Mesodermal cell (in vitro differentiated cells): ENCODE data around the gene XKR7.
"Not testable (repeated sequence)": the region's sequence is repeated elsewhere in the genome, so short reads cannot be mapped to it uniquely, and the experiment has no call there.

ENCODE experiments used
- H3K27ac ChIP-seq: 2 replicates; pipeline ENCODE4 v1.7.0; 2013; ENCODE audit warnings: mild to moderate bottlenecking, low read depth, low read length, moderate library complexity; ENCODE audit not compliant: severe bottlenecking
- H3K36me3 ChIP-seq: 2 replicates; pipeline ENCODE4 v1.7.1; 2013; ENCODE audit warnings: mild to moderate bottlenecking, low read length, moderate library complexity; ENCODE audit not compliant: control insufficient read depth, insufficient read depth
- H3K4me1 ChIP-seq: one replicate; pipeline ENCODE4 v1.7.1; 2013; ENCODE audit warnings: mild to moderate bottlenecking, low read length; ENCODE audit not compliant: insufficient read depth, control insufficient read depth, poor library complexity, severe bottlenecking
- H3K4me3 ChIP-seq: 2 replicates; pipeline ENCODE4 v1.7.0; 2013; ENCODE audit warnings: low read length, control low read depth, mild to moderate bottlenecking; ENCODE audit not compliant: insufficient read depth, poor library complexity, severe bottlenecking; ENCODE audit errors: extremely low read depth
- H3K9me3 ChIP-seq: 2 replicates; pipeline ENCODE4 v1.7.1; 2013; ENCODE audit warnings: mild to moderate bottlenecking, low read length, moderate library complexity; ENCODE audit not compliant: control insufficient read depth
- WGBS, 2 experiments: methylation state at CpG; one replicate each; pipeline ENCODE4 v1.1.5; 2013; ENCODE audit warnings: missing lambda C conversion rate in 2 of 2; ENCODE audit not compliant: insufficient coverage in 2 of 2; 5-methylcytosine and 5-hydroxymethylcytosine counted together

The XKR7 gene

DNA sequence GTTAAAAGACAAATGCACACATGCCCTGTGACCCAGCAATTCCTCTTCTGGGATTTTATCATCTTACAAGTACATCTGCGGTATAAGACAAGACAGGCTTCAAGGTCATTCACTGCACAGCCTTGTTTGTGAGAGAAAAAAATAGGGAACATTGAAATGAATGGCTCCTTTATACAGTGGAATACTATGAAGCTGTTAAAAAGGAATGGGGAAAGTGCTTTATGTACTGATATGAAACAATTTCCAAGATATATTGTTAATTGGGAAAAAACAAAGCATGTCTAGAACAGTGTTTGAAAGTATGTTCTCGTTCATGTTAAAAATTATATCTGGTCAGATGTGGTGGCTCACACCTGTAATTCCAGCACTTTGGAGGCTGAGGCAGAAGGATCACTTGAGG, 41.5 kb upstream of the XKR7 start:
- Histone ChIP-seq H3K36me3 (no peaks in the 10 kb centered on the region), H3K27ac (no peak overlapping the region), H3K4me1 (no peaks in the 10 kb centered on the region), H3K4me3 (no peak overlapping the region), H3K9me3 (no peaks in the 10 kb centered on the region)
- WGBS, 2 experiments: 86 to 94% methylated on average over 1 to 2 of the region's 2 CpGs

DNA sequence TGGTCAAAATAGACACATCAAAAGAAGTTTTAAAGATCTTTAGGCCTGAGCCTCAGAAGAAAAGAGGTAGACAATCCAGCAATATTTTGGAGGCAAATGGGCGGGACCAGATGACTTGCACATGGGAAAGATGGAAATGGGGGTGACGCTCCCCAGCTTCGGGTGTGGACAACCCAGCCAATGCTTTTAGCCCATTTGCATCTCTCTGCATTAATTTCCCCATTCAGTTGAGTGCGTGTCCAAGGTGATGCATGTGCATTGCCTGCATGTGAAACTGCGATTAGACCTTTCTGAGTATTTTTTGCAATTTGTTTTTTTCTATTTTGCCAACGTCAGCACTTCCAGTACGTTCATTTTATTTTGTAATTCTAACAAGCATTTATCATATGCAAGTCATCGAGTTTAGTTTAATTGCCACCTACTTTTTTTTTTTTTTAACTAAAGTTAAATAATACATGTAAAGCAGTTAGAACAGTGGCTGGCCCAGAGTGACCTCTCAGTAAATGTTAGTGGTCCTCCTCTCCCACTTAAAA, 40.3 kb upstream of the XKR7 start:
- H3K9me3 ChIP-seq: no peaks in the 10 kb centered on the region
- H3K27ac ChIP-seq: no peak overlapping the region
- no peaks in the 10 kb centered on the region for H3K36me3 ChIP-seq
- H3K4me3 ChIP-seq: no peak overlapping the region
- 91 to 100% methylated on average over 6 of the region's 8 CpGs for WGBS, 2 experiments
- no peaks in the 10 kb centered on the region for H3K4me1 ChIP-seq

DNA sequence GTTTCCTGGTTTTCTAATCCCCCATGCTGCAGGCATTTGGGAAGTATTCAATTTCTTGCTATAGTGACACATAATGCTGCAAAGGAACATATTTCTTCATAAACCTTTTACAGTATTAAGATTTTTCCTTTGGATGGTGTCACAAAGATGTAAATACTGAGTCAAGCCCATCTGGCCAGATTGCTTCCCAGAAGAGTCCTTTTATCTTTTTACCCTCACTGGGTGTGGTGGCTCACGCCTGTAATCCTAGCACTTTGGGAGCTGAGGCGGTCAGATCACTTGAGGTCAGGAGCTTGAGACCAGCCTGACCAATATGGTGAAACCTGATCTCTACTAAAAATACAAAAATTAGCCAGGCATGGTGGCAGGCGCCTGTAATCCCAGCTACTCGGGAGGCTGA, 38.3 kb upstream of the XKR7 start:
- H3K4me3 ChIP-seq, H3K36me3 ChIP-seq, H3K27ac ChIP-seq, H3K9me3 ChIP-seq, H3K4me1 ChIP-seq: not testable (repeated sequence)
- WGBS, 2 experiments: 94 to 100% methylated on average over 2 of the region's 4 CpGs

DNA sequence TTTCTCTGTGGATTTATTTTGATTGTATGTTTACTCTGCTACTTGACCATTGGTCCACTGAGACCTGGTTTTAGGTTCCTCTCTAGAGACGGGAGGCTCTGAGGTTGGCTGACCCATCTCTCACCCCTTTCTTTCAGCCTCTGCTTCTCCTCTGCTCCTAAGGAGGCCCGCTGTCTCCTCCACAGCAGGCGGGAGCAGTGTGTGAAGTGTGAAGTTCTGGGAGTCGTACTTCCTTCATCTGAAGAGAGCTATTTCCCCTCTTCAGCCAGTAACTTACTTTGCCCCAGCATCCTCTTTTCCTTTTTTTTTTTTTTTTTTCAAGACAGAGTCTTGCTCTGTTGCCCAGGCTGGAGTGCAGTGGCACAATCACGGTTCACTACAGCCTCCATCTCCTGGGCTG, 37.2 kb upstream of the XKR7 start:
- H3K36me3 ChIP-seq: no peaks in the 10 kb centered on the region
- no peak overlapping the region for H3K27ac ChIP-seq

DNA sequence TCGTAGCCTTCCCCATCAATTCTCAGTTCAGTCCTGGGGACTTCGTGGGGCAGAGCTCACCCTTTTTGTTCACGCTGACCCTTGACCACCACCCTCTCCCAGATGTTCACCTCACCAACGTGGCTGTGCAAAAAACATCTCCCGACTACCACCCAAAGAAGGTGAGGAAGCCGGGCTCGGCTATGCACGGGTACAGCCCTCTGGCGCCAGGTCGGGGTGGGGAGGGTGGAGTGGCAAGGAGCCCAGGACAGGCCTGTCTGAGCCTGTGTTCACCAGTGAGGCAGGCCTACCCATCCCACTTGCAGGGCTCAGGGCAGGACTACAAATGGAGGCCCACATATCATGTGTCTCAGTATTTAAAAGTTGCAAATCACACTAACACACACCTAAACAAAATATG, 34.3 kb upstream of the XKR7 start:
- Histone ChIP-seq H3K4me1 (no peaks in the 10 kb centered on the region), H3K9me3 (no peaks in the 10 kb centered on the region), H3K36me3 (no peaks in the 10 kb centered on the region), H3K27ac (no peak overlapping the region), H3K4me3 (no peak overlapping the region)
- 87 to 88% methylated on average over 3 to 6 of the region's 10 CpGs for WGBS, 2 experiments

More for the DNA sequence above, 37.2 kb upstream of the XKR7 start:
- no peaks in the 10 kb centered on the region for H3K9me3 ChIP-seq
- H3K4me1 ChIP-seq: no peaks in the 10 kb centered on the region
- WGBS, 2 experiments: 100% methylated on average over 1 of the region's 5 CpGs
- no peak overlapping the region for H3K4me3 ChIP-seq

DNA sequence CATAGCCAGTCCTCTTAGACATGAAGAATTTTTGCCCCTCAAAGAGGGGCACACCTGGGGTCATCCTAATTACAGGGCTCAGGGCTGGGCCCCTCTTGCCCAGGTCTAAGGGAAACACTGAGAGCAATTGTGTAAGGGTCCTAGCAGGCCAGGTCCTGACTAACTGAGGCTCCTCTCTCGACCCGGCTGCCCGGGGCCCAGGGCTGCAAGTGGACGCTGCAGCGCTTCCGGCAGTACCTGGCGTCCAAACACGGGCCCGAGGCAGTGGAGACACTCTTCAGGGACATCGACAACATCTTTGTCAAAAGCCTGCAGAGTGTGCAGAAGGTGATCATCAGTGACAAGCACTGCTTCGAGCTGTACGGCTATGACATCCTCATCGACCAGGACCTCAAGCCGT, 33.5 kb upstream of the XKR7 start:
- no peak overlapping the region for H3K27ac ChIP-seq
- WGBS, 2 experiments: 81 to 93% methylated on average over 13 to 14 of the region's 14 CpGs
- H3K36me3 ChIP-seq: no peaks in the 10 kb centered on the region
- H3K9me3 ChIP-seq: no peaks in the 10 kb centered on the region
- H3K4me3 ChIP-seq: no peak overlapping the region
- no peaks in the 10 kb centered on the region for H3K4me1 ChIP-seq

DNA sequence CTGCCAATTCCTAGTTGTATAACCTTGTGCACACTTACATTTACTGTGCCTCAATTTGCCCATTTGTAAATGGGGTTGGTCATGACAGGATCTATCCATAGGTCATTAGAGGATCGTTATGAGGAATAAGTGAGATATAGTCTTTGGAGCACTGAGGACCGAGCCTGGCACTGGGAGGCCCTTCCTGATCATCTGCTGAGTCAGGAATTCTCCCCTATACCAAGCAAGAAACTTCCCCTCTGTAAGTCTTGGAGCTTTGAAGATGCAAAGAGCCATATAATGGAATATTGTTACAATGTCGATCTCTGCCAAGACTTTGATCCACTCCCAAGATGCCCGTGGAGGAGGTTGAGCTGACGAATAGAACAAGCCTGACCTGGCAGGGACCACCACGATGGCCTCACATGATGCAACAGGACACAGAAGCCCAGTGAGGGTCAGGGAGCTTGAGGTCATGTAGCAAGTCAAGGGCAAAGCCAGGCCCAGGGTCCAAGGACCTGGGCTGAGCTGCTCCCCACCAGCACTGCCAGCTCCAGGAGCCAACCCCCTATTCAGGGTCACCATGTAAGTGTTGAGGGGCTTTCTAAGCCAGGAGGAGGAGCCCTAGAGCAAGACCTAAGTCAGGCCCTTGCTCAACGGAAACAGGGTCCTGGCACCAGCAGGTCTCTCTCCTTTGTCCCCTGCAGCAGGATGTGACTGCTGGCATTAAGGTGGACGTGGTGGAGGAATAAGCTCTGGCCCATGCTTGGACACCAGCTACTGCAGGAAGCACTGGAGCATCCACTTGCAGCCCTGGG, 32.8 kb upstream of the XKR7 start:
- no peaks in the 10 kb centered on the region for H3K36me3 ChIP-seq

DNA sequence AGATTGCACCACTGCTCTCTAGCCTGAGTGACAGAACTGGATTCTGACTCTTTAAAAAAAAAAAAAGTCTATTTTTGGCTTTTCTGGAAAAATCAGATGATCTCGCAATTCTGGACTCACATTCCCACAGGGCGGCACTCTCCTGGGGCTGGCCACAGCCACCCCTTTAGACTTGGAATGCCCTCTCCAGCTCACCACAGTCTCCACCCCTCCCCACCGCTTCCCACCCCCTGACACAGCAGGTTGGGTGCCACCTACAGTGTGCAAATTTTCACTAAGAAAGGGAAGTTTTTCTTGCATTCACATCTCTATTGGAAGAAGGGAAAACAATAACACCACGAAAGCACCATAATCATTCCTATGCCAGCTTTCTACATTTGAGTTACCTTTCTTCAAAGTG, 31.5 kb upstream of the XKR7 start:
- no peak overlapping the region for H3K4me3 ChIP-seq
- no peaks in the 10 kb centered on the region for H3K36me3 ChIP-seq
- H3K9me3 ChIP-seq: no peaks in the 10 kb centered on the region
- H3K4me1 ChIP-seq: no peaks in the 10 kb centered on the region
- 62 to 100% methylated on average over 2 of the region's 4 CpGs for WGBS, 2 experiments
- no peak overlapping the region for H3K27ac ChIP-seq

More for the DNA sequence above, 32.8 kb upstream of the XKR7 start:
- WGBS, 2 experiments: 67 to 70% methylated on average over 5 to 6 of the region's 8 CpGs
- H3K4me3 ChIP-seq: no peak overlapping the region
- H3K4me1 ChIP-seq: no peaks in the 10 kb centered on the region
- no peaks in the 10 kb centered on the region for H3K9me3 ChIP-seq
- H3K27ac ChIP-seq: no peak overlapping the region

DNA sequence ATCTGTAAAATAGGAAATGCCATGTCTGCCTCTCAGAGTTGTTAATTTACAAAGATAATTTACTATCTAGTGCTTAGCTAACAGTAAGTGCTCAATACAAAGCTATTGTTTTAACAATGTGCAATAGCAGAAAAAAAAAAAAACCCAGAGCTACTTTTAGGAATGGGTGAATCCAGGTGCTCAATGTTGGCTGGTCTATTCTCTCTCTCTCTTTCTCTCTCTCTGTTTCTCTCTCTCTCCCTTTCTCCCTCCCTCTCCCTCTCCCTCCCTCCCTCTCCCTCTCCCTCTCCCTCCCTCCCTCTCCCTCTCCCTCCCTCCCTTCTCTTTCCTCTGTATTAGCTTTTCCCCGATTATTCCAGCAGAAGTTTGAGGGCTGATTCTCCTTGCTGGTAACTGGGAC, 30.1 kb upstream of the XKR7 start:
- no peak overlapping the region for H3K4me3 ChIP-seq
- H3K36me3 ChIP-seq: no peaks in the 10 kb centered on the region
- H3K27ac ChIP-seq: no peak overlapping the region
- no peaks in the 10 kb centered on the region for H3K4me1 ChIP-seq
- WGBS, 2 experiments: no CpG with 5 or more reads among the region's 1 CpG
- no peaks in the 10 kb centered on the region for H3K9me3 ChIP-seq

DNA sequence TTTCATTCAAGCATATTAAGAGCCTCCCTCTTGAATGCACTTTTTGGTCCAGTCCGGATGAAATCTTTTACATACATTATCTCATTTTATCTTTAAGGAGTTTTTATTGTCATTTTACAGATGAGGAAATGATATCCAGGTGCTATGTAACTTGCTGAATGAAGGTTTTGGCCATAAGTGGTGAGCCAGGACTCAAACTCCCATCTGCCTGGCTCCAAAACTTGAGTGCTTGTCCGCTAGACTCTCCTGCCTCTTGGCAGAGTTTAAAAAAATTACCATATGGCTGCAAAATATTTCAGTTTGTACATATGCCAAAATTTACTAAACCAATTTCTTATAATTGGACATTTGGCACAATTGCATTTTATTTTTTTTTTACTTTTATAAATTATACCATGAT, 28.3 kb upstream of the XKR7 start:
- WGBS, 2 experiments: 100% methylated on average over 1 of the region's 2 CpGs; no CpG with 5 or more reads in 1 of the 2 experiments
- H3K9me3 ChIP-seq: no peaks in the 10 kb centered on the region
- H3K27ac ChIP-seq: no peak overlapping the region
- peaks cover 6% of the 10 kb centered on the region for H3K36me3 ChIP-seq
- H3K4me3 ChIP-seq: no peak overlapping the region
- no peaks in the 10 kb centered on the region for H3K4me1 ChIP-seq

DNA sequence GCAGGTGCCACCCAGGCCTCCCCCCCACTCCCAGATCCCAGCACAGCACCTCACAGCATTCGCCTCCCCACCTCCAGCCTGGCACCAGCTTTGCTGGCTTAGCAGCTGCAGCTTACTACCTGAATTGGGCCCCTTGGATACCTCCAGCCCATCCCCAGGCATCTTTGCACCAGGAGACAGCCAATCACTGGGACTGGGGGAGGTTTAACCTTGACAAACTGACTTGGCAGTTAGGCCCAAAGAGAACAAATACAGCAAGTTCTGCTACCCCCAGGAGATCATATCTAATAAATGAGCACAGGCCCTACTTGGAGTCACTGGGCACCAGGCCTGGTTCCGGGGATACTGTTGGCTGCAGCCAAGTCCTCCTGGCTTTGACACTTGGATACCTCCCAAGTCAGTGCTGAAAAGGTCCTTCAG, 24.9 kb upstream of the XKR7 start:
- WGBS, 2 experiments: 100% methylated on average over 1 of the region's 2 CpGs; no CpG with 5 or more reads in 1 of the 2 experiments
- no peak overlapping the region for H3K27ac ChIP-seq
- H3K4me3 ChIP-seq: no peak overlapping the region
- H3K4me1 ChIP-seq: no peaks in the 10 kb centered on the region
- peaks cover 40% of the 10 kb centered on the region for H3K36me3 ChIP-seq
- peaks cover 2% of the 10 kb centered on the region for H3K9me3 ChIP-seq
